NCI-H2171 (cell line): ENCODE data around the gene TMEM176B.
"Not testable (repeated sequence)": the region's sequence is repeated elsewhere in the genome, so short reads cannot be mapped to it uniquely, and the experiment has no call there.

Source experiments
- DNase-seq: peaks from one replicate; lab custom pipeline; 2025; lab: John Stamatoyannopoulos, UW

Gene TMEM176B

DNA sequence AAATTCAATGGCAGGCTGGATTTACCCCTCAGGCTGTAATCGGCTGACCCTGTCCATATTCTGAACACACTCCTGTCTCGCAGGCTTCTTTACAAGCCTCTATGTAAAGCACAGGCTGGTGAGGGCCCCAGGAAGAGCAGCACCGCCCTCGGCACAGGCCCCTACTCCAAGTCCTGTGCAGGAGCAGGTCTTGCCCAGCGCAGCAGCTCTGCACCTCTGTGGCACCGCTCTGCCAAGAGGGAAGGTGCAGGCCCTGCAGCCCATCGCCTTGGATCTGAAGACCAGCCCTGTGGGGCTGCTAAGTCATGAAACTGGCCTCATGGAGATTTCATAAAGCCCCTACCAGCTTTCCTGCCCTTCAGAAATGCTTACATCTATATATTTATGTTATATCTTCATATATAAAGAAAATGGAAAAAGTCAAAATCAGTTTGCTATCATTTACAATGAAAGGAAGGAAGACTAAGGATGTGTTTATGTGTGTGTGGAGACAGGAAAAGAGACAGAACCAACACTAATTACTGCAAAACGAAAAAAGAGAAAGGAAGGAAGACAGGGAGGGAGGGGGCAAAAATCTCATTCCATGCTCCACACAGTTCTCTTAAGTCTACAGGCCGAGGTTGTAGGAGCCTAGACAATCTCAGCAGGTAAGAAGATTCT, 9.6 kb downstream of the TMEM176B start:
- DNase-seq = no peak

DNA sequence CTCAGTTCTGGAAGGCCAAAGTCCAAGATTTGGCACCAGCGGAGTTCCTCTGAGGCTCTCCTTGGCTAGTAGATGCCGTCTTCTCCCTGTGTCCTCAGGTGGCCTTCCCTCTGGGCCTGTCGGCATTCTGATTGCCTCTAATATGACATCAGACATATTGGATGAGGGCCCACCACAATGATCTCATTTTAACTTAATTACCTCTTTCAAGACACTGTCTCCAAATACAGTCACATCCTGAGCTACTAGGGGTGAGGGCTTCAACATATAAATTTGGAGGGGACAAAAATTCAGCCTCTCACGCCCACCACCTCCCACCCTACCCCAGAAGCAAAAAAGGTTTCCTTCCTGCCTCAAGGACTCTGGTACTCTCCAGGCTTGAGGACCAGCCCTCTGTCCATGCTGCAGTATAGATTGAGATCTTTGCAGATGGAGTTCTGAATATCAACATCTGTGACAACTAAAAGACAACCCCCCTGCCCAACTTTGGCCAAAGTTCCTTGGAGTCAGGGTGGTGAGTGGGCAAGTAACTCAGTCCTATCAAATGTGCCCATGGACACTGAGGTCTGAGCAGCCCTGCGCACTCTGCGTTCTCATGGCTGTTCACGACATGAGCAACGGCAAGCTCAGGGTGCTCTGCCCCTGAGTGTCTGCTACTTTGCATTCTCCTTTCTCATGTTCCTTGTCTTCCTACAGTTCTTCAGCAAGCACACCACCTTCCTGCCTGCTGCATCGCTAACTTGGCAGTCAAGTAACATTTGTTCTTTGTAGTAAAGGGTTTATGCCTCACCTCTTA, 11.5 kb downstream of the TMEM176B start:
- DNase-seq = no peak

DNA sequence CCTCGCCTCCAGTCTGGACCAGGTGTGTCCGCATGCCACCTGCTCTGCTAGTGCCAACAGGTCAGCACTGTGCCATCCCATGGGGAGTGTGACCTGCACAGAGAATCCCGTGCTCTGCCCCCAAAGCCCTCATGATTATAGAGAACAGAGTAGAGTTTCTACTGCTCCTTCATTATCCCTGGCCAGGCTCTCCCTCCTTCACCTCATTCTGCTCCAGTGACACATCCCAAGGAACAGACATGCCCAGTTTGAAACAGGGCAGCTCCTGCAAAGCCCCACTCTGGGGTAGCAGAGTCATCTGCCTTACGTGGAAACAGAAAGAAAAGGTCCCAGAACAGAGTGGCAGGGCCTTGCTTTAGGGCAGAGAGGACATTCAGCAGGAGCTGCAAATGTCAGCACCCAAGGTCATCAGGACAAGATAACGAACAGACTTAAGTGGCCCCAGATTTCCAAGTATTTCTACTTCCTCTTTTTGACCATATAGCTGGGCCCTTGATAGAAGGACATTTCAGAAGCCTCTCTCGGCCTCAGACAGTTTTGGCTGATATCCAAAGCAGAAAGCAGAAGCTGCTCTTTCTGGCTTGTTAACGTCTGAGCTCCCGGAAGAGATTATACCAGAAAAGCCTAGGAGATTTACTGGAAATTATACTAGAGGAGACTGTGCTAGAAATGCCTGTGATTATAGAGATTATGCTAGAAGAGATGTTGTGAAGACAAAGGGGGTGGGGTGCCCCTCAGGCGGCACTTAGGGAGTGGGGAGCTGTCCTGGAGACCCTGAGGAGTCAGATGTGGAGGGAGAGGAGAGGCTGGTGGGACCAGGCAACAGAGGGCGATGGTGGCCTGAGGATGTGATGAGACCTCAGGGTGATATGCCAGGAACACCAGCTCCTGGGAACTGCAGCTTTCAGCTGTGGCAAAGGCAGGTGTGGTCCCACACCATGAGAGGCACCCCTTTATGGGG, 12.6 kb downstream of the TMEM176B start:
- DNase-seq = no peak

GRCh38 chr7:150784954-150785353, 15.2 kb downstream of the TMEM176B start:
- no peak for DNase-seq

- DNase-seq = no peak
Observed at GRCh38 chr7:150784120-150784736, 15.9 kb downstream of the TMEM176B start.

GRCh38 chr7:150781961-150782360, 18.2 kb downstream of the TMEM176B start:
- DNase-seq = no peak

DNA sequence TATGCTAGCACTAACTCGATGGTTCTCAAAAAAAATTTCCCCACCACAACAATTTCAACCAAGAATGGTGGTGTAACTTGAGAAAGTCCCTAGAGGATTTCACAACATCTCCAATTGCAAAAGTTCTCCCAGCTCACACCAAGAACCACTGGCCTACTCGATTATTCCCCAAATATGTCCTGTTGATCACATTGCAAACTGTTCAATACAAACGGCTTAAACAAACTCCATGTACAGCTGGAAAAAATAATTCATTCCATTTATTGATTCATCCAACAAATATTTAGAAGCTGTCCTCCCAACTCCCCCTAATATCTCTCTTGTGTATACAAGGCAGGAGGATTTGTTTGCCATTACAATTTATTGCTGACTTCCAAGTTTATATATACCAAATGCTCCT, 19.1 kb downstream of the TMEM176B start:
- DNase-seq = no peak

DNA sequence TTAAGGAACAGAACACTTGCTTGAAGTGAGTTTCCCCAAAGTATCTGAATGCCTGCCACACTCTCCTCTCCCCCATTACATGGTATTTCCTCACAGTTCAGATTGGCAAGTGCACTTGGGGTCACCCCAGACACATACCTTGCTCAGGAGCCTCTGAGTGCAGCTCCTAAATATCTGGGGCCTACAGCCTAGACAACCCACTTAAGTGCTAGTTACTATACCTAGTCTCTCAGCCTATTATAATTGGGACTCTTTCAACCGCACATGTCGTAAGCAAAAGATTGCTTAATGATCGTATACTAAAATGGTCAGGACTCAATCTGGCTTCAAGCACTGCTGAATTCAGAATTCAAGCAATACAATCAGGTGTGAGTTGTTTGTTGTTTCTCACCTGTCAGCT, 19.9 kb downstream of the TMEM176B start:
- DNase-seq = no peak

DNA sequence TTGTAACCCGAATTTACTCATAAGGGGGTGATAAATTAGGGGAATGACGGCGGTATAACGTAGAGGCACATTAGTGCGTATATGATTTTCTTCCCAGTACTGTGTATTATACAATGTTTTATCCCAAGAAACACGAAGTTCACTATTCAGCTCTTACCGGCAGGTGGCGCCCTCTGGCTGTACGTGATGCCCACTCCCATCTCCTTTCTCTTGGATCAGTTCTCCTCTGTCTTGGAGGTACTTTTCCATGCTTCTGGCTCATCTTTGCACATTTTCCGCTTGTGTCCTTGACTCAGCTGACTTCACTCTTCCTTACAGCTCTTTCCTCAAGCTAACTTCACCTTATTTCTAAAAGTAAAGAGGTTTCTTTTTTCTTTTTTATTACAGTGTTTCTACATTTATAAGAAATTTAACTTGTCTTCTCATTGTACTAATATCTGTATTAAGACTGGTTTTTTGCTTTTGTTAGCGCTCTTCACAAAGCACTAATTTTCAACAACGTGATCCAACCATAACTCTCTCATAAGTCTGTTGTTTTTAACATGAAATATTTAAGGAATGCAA, 21.3 kb downstream of the TMEM176B start:
- peak; percentile 43 for DNase-seq

GRCh38 chr7:150778014-150778737, 22.0 kb downstream of the TMEM176B start:
- DNase-seq = no peak

GRCh38 chr7:150774131-150774530, 26.0 kb downstream of the TMEM176B start:
- DNase-seq = not testable (repeated sequence)

DNA sequence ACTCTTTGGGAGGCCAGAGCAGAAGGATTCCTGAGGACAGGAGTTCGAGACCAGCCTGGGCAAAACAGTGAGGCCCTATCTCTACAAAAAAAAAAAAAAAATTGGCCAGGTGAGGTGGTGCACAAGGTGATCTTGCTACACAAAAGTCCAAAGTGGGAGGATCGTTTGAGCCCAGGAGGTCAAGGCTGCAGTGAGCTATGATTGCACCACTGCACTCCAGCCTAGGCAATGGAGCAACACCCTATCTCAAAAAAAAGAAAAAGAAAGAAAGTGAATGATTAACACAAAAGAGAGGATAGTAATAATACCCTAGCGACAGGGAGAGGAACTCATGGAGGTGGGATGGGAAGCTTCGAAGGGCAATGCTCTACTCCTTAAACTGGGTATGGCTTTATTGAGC, 30.4 kb downstream of the TMEM176B start:
- no peak for DNase-seq

DNA sequence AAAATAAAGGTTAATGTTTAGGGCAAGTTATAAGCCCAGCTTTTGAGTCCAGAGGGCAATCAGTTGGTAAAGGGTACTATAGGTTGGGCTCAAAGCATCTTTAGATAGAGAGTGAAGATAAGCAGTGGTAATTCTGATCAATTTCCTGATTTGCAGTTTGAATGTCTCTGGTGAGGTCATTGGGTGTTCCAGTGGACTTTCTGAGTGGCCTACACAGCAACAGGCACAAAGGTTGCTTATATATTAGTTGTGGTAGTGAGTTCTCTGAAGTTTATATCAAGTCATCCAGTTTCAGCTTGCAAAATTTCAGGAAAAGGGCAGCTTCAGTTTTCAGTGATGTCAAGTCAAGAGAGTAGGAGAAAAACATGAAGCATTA, 33.8 kb downstream of the TMEM176B start:
- DNase-seq = no peak

- DNase-seq = no peak
Observed at GRCh38 chr7:150759479-150759878, 40.7 kb downstream of the TMEM176B start.

DNA sequence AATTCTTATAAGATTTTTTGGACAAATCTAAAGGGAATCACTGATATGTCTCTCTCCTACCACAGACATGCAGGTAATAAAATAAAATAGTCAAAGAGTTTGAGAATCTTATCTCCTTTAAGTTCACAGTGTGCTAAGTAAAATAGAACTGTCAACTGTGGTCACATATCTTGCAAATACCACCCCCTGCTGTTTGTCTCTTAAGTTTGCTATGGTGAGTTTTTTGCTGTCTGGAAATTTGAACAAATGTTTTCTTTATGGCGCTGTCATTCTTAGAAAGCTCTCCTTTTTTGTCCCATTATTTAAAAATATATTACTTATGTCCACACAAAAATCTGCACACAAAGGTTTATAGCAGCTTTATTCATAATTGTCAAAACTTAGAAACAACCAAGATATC, 43.3 kb downstream of the TMEM176B start:
- DNase-seq = no peak

DNA sequence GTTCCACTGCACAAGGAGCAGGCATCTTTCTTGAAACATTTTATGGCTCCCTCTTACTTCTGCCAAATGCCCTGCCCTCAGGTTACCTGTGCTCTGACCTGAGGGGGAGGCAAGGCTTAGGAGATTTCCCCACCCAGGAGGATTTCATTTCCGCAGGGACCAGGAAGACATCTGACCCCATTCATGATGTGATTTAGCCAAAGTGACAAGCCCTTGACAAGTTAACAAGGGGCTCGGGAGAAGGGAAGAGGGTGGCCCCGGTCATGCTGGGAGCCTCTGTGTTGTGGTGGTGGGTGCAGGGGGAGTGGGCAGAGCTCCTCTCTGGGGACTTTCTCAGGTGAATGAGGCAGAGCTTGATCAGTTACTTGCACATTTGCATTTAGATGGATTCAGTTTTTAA, 44.0 kb downstream of the TMEM176B start:
- DNase-seq = no peak

GRCh38 chr7:150755473-150756099, 44.6 kb downstream of the TMEM176B start:
- DNase-seq = no peak

- no peak for DNase-seq
Observed at GRCh38 chr7:150754951-150755350, 45.2 kb downstream of the TMEM176B start.

DNA sequence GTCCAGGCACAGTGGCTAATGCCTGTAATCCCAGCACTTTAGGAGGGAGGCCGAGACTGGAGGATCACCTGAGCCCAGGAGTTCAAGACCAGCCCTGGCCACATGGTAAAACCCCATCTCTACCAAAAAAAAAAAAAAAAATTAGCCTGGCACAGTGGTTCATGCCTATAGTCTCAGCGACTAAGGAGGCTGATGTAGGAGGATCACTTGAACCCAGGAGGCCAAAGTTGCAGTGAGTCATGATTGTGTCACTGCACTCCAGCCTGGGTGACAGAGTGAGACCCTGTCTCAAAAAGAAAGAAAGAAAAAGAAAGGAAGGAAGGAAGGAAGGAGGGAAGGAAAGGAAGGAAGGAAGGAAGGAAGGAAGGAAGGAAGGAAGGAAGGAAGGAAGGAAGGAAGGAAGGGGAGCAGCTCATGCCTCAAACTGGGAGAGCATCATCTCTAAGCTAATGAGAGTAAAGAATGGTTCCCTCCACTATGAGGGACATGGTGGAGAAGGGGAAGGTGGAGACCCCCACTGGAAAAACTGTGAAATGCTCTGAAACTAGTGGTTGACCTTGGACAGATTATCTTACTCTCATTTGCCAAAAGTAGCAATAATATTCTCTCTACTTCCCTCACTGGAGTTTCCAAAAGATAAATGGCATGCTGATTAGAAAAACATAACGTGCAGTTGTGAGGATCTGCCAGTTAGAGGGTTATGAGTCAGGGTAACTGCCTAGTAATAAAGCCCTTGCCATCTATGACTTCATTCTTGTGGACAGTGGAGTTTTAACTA, 46.1 kb downstream of the TMEM176B start:
- no peak for DNase-seq

GRCh38 chr7:150753239-150753638, 46.9 kb downstream of the TMEM176B start:
- DNase-seq = no peak
